Measurements from ENCODE around the gene POP5.

POP5 gene

GRCh38 chr12:120588948-120589930, 8.0 kb upstream of the POP5 start:
- no peak for DNase-seq

- DNase-seq: no peak
Measured at GRCh38 chr12:120588371-120588770, 7.2 kb upstream of the POP5 start.

GRCh38 chr12:120586860-120587259, 5.7 kb upstream of the POP5 start:
- no peak for DNase-seq

- no peak for DNase-seq
Measured at GRCh38 chr12:120586206-120586605, 5.0 kb upstream of the POP5 start.

- peak; percentile 65 for DNase-seq
Measured at GRCh38 chr12:120584343-120585149, 3.3 kb upstream of the POP5 start.

GRCh38 chr12:120583478-120584030, 2.4 kb upstream of the POP5 start:
- DNase-seq: peak; percentile 90

- peak; percentile 13 for DNase-seq
Measured at GRCh38 chr12:120581998-120582397, 796 bp upstream of the POP5 start.

- no peak for DNase-seq
Measured at GRCh38 chr12:120579179-120579578, 2.0 kb downstream of the POP5 start.

GRCh38 chr12:120574106-120574505, 7.1 kb downstream of the POP5 start:
- DNase-seq: no peak

- DNase-seq: no peak
Measured at GRCh38 chr12:120573560-120573959, 7.6 kb downstream of the POP5 start.

- DNase-seq: no peak
Measured at GRCh38 chr12:120571299-120571698, 9.9 kb downstream of the POP5 start.

GRCh38 chr12:120563495-120563894, 17.7 kb downstream of the POP5 start:
- DNase-seq: no peak

- DNase-seq: no peak
Measured at GRCh38 chr12:120562906-120563305, 18.3 kb downstream of the POP5 start.

- no peak for DNase-seq
Measured at GRCh38 chr12:120557589-120557988, 23.6 kb downstream of the POP5 start.

- DNase-seq: no peak
Measured at GRCh38 chr12:120554678-120555077, 26.5 kb downstream of the POP5 start.

- DNase-seq: no peak
Measured at GRCh38 chr12:120546050-120546386, 35.2 kb downstream of the POP5 start.

GRCh38 chr12:120544691-120545090, 36.5 kb downstream of the POP5 start:
- DNase-seq: no peak

GRCh38 chr12:120542166-120542565, 39.0 kb downstream of the POP5 start:
- no peak for DNase-seq

- DNase-seq: no peak
Measured at GRCh38 chr12:120540445-120540844, 40.8 kb downstream of the POP5 start.

- peak; percentile 22 for DNase-seq
Measured at GRCh38 chr12:120539303-120539702, 41.9 kb downstream of the POP5 start.

- DNase-seq: no peak
Measured at GRCh38 chr12:120538281-120539156, 42.7 kb downstream of the POP5 start.

- no peak for DNase-seq
Measured at GRCh38 chr12:120537856-120538220, 43.4 kb downstream of the POP5 start.

All from activated CD4-positive, alpha-beta T cell treated with anti-CD3 and anti-CD28 coated beads for 48 hours (primary cell).